Measurements from ENCODE around the gene RELL1. TPM values are rescaled to one million over a fixed set of nuclear protein-coding genes. Genes with fewer than 3 reads are reported as not detected.

RELL1 gene
- total RNA-seq, 2 donors from 2014 or later, result 30.1 to 30.7 TPM

- peaks cover 2% of the 10 kb centered on the region for H3K36me3 Mint-ChIP-seq (ENCODE audit: low read depth)
- no peaks in the 10 kb centered on the region for H3K9me3 ChIP-seq (ENCODE audit: control insufficient read depth, low read length, poor library complexity, severe bottlenecking)
- H3K27ac Mint-ChIP-seq, result peak overlapping the region; percentile 60
- DNase-seq, result no peak
- H3K27me3 Mint-ChIP-seq, result no peaks in the 10 kb centered on the region
- H3K4me1 Mint-ChIP-seq, result peaks cover 32% of the 10 kb centered on the region
- ATAC-seq, result no peak
- peak overlapping the region; percentile 72 for H3K4me3 Mint-ChIP-seq
These were observed 18.7 kb downstream of the RELL1 start for GRCh38 chr4:37667197-37668100.

GRCh38 chr4:37666625-37667071, 19.5 kb downstream of the RELL1 start:
- H3K27me3 Mint-ChIP-seq, result no peaks in the 10 kb centered on the region
- H3K27ac Mint-ChIP-seq, result peak overlapping the region; percentile 60
- no peaks in the 10 kb centered on the region for H3K9me3 ChIP-seq (ENCODE audit: control insufficient read depth, low read length, poor library complexity, severe bottlenecking)
- H3K36me3 Mint-ChIP-seq (ENCODE audit: low read depth), result peaks cover 2% of the 10 kb centered on the region
- H3K4me3 Mint-ChIP-seq, result peak overlapping the region; percentile 72
- H3K4me1 Mint-ChIP-seq, result peaks cover 30% of the 10 kb centered on the region
- DNase-seq (no peak), ATAC-seq (peak; percentile 47)

- no peak overlapping the region for H3K4me3 Mint-ChIP-seq
- H3K4me1 Mint-ChIP-seq, result peaks cover 33% of the 10 kb centered on the region
- ATAC-seq, result no peak
- no peaks in the 10 kb centered on the region for H3K27me3 Mint-ChIP-seq
- no peak overlapping the region for H3K27ac Mint-ChIP-seq
- no peaks in the 10 kb centered on the region for H3K9me3 ChIP-seq (ENCODE audit: control insufficient read depth, low read length, poor library complexity, severe bottlenecking)
- no peak for DNase-seq
- peaks cover 2% of the 10 kb centered on the region for H3K36me3 Mint-ChIP-seq (ENCODE audit: low read depth)
These were observed 20.5 kb downstream of the RELL1 start for GRCh38 chr4:37665333-37666320.

GRCh38 chr4:37664696-37665095, 21.5 kb downstream of the RELL1 start:
- Mint-ChIP-seq H3K27me3 (no peaks in the 10 kb centered on the region), H3K27ac (no peak overlapping the region), H3K36me3 (ENCODE audit: low read depth) (peaks cover 2% of the 10 kb centered on the region), H3K4me1 (peaks cover 40% of the 10 kb centered on the region), H3K4me3 (no peak overlapping the region)
- ATAC-seq (no peak), DNase-seq (no peak)
- H3K9me3 ChIP-seq (ENCODE audit: control insufficient read depth, low read length, poor library complexity, severe bottlenecking), result no peaks in the 10 kb centered on the region

GRCh38 chr4:37663552-37663951, 22.6 kb downstream of the RELL1 start:
- Mint-ChIP-seq H3K4me1 (peaks cover 48% of the 10 kb centered on the region), H3K27ac (peak overlapping the region; percentile 43)
- no peak for ATAC-seq

GRCh38 chr4:37662861-37663390, 23.2 kb downstream of the RELL1 start:
- Mint-ChIP-seq H3K27ac (no peak overlapping the region), H3K4me1 (peaks cover 48% of the 10 kb centered on the region), H3K4me3 (no peak overlapping the region), H3K27me3 (no peaks in the 10 kb centered on the region), H3K36me3 (ENCODE audit: low read depth) (peaks cover 2% of the 10 kb centered on the region)
- H3K9me3 ChIP-seq (ENCODE audit: control insufficient read depth, low read length, poor library complexity, severe bottlenecking), result no peaks in the 10 kb centered on the region
- ATAC-seq (no peak), DNase-seq (no peak)

More at GRCh38 chr4:37663552-37663951, 22.6 kb downstream of the RELL1 start:
- Mint-ChIP-seq H3K4me3 (no peak overlapping the region), H3K27me3 (no peaks in the 10 kb centered on the region), H3K36me3 (ENCODE audit: low read depth) (peaks cover 2% of the 10 kb centered on the region)
- DNase-seq, result no peak
- no peaks in the 10 kb centered on the region for H3K9me3 ChIP-seq (ENCODE audit: control insufficient read depth, low read length, poor library complexity, severe bottlenecking)

GRCh38 chr4:37662251-37662650, 23.9 kb downstream of the RELL1 start:
- no peak overlapping the region for H3K27ac Mint-ChIP-seq
- H3K9me3 ChIP-seq (ENCODE audit: control insufficient read depth, low read length, poor library complexity, severe bottlenecking), result no peaks in the 10 kb centered on the region
- peaks cover 43% of the 10 kb centered on the region for H3K4me1 Mint-ChIP-seq
- peaks cover 2% of the 10 kb centered on the region for H3K36me3 Mint-ChIP-seq (ENCODE audit: low read depth)
- no peaks in the 10 kb centered on the region for H3K27me3 Mint-ChIP-seq
- no peak overlapping the region for H3K4me3 Mint-ChIP-seq
- ATAC-seq, result no peak
- no peak for DNase-seq

GRCh38 chr4:37661772-37662171, 24.4 kb downstream of the RELL1 start:
- ATAC-seq (no peak), DNase-seq (no peak)
- H3K9me3 ChIP-seq (ENCODE audit: control insufficient read depth, low read length, poor library complexity, severe bottlenecking), result no peaks in the 10 kb centered on the region
- Mint-ChIP-seq H3K4me1 (peaks cover 38% of the 10 kb centered on the region), H3K27ac (peak overlapping the region; percentile 43), H3K27me3 (no peaks in the 10 kb centered on the region), H3K4me3 (no peak overlapping the region), H3K36me3 (ENCODE audit: low read depth) (peaks cover 2% of the 10 kb centered on the region)

GRCh38 chr4:37659696-37660095, 26.5 kb downstream of the RELL1 start:
- no peaks in the 10 kb centered on the region for H3K9me3 ChIP-seq (ENCODE audit: control insufficient read depth, low read length, poor library complexity, severe bottlenecking)
- ATAC-seq (no peak), DNase-seq (no peak)
- Mint-ChIP-seq H3K4me1 (peaks cover 22% of the 10 kb centered on the region), H3K36me3 (ENCODE audit: low read depth) (peaks cover 4% of the 10 kb centered on the region), H3K27ac (peak overlapping the region; percentile 54), H3K4me3 (no peak overlapping the region), H3K27me3 (no peaks in the 10 kb centered on the region)

GRCh38 chr4:37656649-37657048, 29.5 kb downstream of the RELL1 start:
- Mint-ChIP-seq H3K4me1 (peaks cover 25% of the 10 kb centered on the region), H3K27ac (no peak overlapping the region), H3K27me3 (no peaks in the 10 kb centered on the region), H3K36me3 (ENCODE audit: low read depth) (peaks cover 2% of the 10 kb centered on the region), H3K4me3 (no peak overlapping the region)
- DNase-seq, result no peak
- ATAC-seq, result no peak
- H3K9me3 ChIP-seq (ENCODE audit: control insufficient read depth, low read length, poor library complexity, severe bottlenecking), result no peaks in the 10 kb centered on the region

GRCh38 chr4:37653601-37654000, 32.6 kb downstream of the RELL1 start:
- H3K9me3 ChIP-seq (ENCODE audit: control insufficient read depth, low read length, poor library complexity, severe bottlenecking), result no peaks in the 10 kb centered on the region
- Mint-ChIP-seq H3K27me3 (no peaks in the 10 kb centered on the region), H3K4me1 (peaks cover 14% of the 10 kb centered on the region), H3K27ac (peak overlapping the region; percentile 56), H3K36me3 (ENCODE audit: low read depth) (peaks cover 5% of the 10 kb centered on the region), H3K4me3 (no peak overlapping the region)
- DNase-seq (no peak), ATAC-seq (no peak)

GRCh38 chr4:37652747-37653527, 33.2 kb downstream of the RELL1 start:
- peaks cover 5% of the 10 kb centered on the region for H3K36me3 Mint-ChIP-seq (ENCODE audit: low read depth)

More at GRCh38 chr4:37652747-37653527, 33.2 kb downstream of the RELL1 start:
- H3K27me3 Mint-ChIP-seq, result no peaks in the 10 kb centered on the region
- peaks cover 14% of the 10 kb centered on the region for H3K4me1 Mint-ChIP-seq
- ATAC-seq, result no peak
- DNase-seq, result no peak
- H3K27ac Mint-ChIP-seq, result peak overlapping the region; percentile 56
- no peak overlapping the region for H3K4me3 Mint-ChIP-seq
- H3K9me3 ChIP-seq (ENCODE audit: control insufficient read depth, low read length, poor library complexity, severe bottlenecking), result no peaks in the 10 kb centered on the region

Data from T-helper 17 cell (primary cell).